Measurements from ENCODE around the gene IL19.
"Not testable (repeated sequence)": the region's sequence is repeated elsewhere in the genome, so short reads cannot be mapped to it uniquely, and the experiment has no call there.

DNA sequence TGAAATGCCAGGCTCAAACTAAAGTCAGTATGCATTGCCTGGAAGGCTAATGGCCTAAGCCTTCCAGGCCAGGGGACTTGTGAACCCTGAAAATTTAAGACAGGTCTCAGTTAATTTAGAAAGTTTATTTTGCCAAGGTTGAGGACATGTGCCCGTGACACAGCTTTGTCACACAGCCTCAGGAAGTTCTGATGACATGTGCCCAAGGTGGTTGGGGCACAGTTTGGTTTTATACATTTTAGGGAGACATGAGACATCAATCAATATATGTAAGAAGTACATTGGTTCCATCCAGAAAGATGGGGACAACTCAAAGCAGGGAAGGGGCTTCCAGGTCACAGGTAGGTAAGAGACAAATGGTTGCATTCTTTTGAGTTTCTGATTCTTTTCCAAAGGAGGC lies 4.8 kb upstream of the IL19 start:
- TF ChIP-seq, protein P1, sequence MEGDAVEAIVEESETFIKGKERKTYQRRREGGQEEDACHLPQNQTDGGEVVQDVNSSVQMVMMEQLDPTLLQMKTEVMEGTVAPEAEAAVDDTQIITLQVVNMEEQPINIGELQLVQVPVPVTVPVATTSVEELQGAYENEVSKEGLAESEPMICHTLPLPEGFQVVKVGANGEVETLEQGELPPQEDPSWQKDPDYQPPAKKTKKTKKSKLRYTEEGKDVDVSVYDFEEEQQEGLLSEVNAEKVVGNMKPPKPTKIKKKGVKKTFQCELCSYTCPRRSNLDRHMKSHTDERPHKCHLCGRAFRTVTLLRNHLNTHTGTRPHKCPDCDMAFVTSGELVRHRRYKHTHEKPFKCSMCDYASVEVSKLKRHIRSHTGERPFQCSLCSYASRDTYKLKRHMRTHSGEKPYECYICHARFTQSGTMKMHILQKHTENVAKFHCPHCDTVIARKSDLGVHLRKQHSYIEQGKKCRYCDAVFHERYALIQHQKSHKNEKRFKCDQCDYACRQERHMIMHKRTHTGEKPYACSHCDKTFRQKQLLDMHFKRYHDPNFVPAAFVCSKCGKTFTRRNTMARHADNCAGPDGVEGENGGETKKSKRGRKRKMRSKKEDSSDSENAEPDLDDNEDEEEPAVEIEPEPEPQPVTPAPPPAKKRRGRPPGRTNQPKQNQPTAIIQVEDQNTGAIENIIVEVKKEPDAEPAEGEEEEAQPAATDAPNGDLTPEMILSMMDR (IDR thresholded peaks at IDR 0.05; ENCODE audit: low read depth, low read length, missing input control) = not testable (repeated sequence)
- TF ChIP-seq HNF4A (conservative IDR thresholded peaks at IDR 0.05); SP1 (IDR thresholded peaks at IDR 0.05); RAD21 (IDR thresholded peaks at IDR 0.05): not testable (repeated sequence)
- TF ChIP-seq, protein P2, sequence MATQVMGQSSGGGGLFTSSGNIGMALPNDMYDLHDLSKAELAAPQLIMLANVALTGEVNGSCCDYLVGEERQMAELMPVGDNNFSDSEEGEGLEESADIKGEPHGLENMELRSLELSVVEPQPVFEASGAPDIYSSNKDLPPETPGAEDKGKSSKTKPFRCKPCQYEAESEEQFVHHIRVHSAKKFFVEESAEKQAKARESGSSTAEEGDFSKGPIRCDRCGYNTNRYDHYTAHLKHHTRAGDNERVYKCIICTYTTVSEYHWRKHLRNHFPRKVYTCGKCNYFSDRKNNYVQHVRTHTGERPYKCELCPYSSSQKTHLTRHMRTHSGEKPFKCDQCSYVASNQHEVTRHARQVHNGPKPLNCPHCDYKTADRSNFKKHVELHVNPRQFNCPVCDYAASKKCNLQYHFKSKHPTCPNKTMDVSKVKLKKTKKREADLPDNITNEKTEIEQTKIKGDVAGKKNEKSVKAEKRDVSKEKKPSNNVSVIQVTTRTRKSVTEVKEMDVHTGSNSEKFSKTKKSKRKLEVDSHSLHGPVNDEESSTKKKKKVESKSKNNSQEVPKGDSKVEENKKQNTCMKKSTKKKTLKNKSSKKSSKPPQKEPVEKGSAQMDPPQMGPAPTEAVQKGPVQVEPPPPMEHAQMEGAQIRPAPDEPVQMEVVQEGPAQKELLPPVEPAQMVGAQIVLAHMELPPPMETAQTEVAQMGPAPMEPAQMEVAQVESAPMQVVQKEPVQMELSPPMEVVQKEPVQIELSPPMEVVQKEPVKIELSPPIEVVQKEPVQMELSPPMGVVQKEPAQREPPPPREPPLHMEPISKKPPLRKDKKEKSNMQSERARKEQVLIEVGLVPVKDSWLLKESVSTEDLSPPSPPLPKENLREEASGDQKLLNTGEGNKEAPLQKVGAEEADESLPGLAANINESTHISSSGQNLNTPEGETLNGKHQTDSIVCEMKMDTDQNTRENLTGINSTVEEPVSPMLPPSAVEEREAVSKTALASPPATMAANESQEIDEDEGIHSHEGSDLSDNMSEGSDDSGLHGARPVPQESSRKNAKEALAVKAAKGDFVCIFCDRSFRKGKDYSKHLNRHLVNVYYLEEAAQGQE (IDR thresholded peaks at IDR 0.05) = not testable (repeated sequence)

Data from liver (tissue), 3 donors.